ENCODE measurements around the gene TET2. TPM values are rescaled to one million over a fixed set of nuclear protein-coding genes. Genes with fewer than 3 reads are reported as not detected.

The TET2 gene
- total and polyA plus RNA-seq, 2 of the 4 experiments (the other 2 are of a cell fraction): 5.6 to 25.3 TPM

- ChIA-PET POLR2A (ENCODE audit: unreplicated experiment) (no interaction called here), CTCF (no interaction called here)
- Histone ChIP-seq H4K20me1 (ENCODE audit: insufficient read depth, low read length) (no peaks in the 10 kb centered on the region), H3K23ac (ENCODE audit: low read depth, low read length) (no peak overlapping the region), H3K14ac (replicated peaks; ENCODE audit: low read depth, low read length) (no peak overlapping the region), H2BK20ac (ENCODE audit: low read depth, low read length) (no peak overlapping the region), H3K4me2 (ENCODE audit: low read depth, low read length) (no peak overlapping the region), H4K8ac (ENCODE audit: low read depth in 2 of 2, low read length in 2 of 2) (no peak overlapping the region), H3K4me1 (ENCODE audit: control insufficient read depth, insufficient read depth, low read length) (no peaks in the 10 kb centered on the region), H3K9me1 (ENCODE audit: insufficient read depth, low read length) (no peaks in the 10 kb centered on the region), H4K91ac (ENCODE audit: insufficient read depth, low read depth, low read length) (no peak overlapping the region), H3K27ac (ENCODE audit: insufficient read depth, low read length) (no peak overlapping the region), H2AK9ac (replicated peaks; ENCODE audit: low read depth, low read length, poor library complexity) (no peak overlapping the region), H3K27me3 (ENCODE audit: control insufficient read depth, insufficient read depth, low read length) (no peaks in the 10 kb centered on the region), H3K4ac (ENCODE audit: low read depth, low read length) (no peak overlapping the region), H3K56ac (ENCODE audit: extremely low read depth, insufficient read depth, low read length) (no peak overlapping the region), H3K9ac (ENCODE audit: low read depth, low read length) (no peak overlapping the region), H2BK5ac (ENCODE audit: low read depth, low read length, poor library complexity, severe bottlenecking) (no peak overlapping the region), H3K36me3 (ENCODE audit: control insufficient read depth, insufficient read depth, low read length) (no peaks in the 10 kb centered on the region), H4K5ac (ENCODE audit: low read depth, low read length) (no peak overlapping the region), H3K9me3 (ENCODE audit: control insufficient read depth, insufficient read depth, low read length) (no peaks in the 10 kb centered on the region), H3K18ac (ENCODE audit: low read depth, low read length) (no peak overlapping the region), H2BK15ac (ENCODE audit: low read depth, low read length) (no peak overlapping the region), H3K79me1 (ENCODE audit: low read depth in 1 of 2, low read length in 2 of 2) (no peaks in the 10 kb centered on the region), H2AK5ac (ENCODE audit: low read depth, low read length) (no peak overlapping the region), H2BK120ac (ENCODE audit: low read depth, low read length) (no peak overlapping the region), H3K4me3 (ENCODE audit: insufficient read depth, low read depth, low read length) (no peak overlapping the region), H2AFZ (replicated peaks; ENCODE audit: low read length, poor library complexity) (no peak overlapping the region)
- DNase-seq (no peak), ATAC-seq (ENCODE audit: low read depth) (no peak)
- in situ Hi-C loops (cut with MboI; ENCODE audit: low sequenced_read_pairs) (no loop called here), intact Hi-C loops (cut with micrococcal nuclease) (no loop called here), dilution Hi-C loops (cut with HindIII; ENCODE audit: low sequenced_read_pairs, unreplicated experiment) (no loop called here)
- WGBS, 2 experiments (ENCODE audit: extremely low coverage in 2 of 2, insufficient read length in 1 of 2): 100% methylated on average over 1 of the region's 2 CpGs; no CpG with 5 or more reads in 1 of the 2 experiments
- TF ChIP-seq MAFK (IDR thresholded peaks at IDR 0.05; ENCODE audit: low read depth, low read length): no peak
- TF ChIP-seq RCOR1 (IDR thresholded peaks at IDR 0.05; ENCODE audit: insufficient replicate concordance, low read length): no peak
- TF ChIP-seq RAD21 (IDR thresholded peaks at IDR 0.05; ENCODE audit: low read length): no peak
- no peak for TF ChIP-seq USF2 (IDR thresholded peaks at IDR 0.05; ENCODE audit: low read depth, low read length)
- no peak for TF ChIP-seq FOS (IDR thresholded peaks at IDR 0.05; ENCODE audit: low read depth, low read length)
- TF ChIP-seq SMC3 (IDR thresholded peaks at IDR 0.05; ENCODE audit: low read depth, low read length): no peak
- no peak for TF ChIP-seq CHD1 (IDR thresholded peaks at IDR 0.05; ENCODE audit: low read depth, low read length)
- no peak for TF ChIP-seq MAZ (IDR thresholded peaks at IDR 0.05; ENCODE audit: borderline replicate concordance, low read depth, low read length)
- no peak for TF ChIP-seq NFE2L2 (IDR thresholded peaks at IDR 0.05; ENCODE audit: low read depth, low read length)
- no peak for TF ChIP-seq CEBPB (IDR thresholded peaks at IDR 0.05; ENCODE audit: low read depth, low read length)
- no TSS peak for BruUV-seq (replicated peaks)
These were observed 180.5 kb downstream of the TET2 start for GRCh38 chr4:105327222-105327621.
